Measurements from ENCODE around the gene SH3D21.

Gene SH3D21

DNA sequence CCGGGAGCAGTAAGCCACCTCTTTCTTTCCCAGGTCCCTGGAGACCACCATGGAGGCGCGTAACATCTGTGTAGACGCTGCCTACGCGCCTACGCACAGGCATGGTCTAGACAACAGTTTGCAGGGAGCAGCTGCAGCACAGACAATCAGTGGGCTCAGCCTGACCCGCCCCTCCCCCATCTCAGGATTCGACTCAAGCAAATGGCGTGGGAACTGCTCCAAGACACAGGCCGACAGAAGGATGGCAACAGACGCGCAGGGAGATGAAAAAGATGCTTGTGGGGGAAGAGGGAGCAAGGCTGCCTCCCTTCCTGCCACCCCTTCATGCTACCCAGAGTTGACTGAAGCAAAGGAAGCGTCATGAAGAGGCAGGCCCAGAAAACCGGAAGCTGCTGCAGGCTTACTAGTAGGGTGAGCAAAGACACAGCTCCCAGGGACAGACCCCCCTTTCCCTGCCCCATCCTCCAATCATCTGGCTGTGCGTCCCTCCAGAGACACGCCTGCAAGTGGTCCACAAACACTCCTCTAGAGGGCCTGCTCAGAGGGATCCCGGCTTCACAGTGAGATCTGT is 60.0 kb downstream of the SH3D21 start:
- TF ChIP-seq CTCF (IDR thresholded peaks at IDR 0.05; ENCODE audit: poor library complexity, severe bottlenecking): no peak
- H3K27ac ChIP-seq (ENCODE audit: poor library complexity, severe bottlenecking): no peak overlapping the region
- DNase-seq (ENCODE audit: low spot score): no peak
- H3K4me1 ChIP-seq (ENCODE audit: insufficient read depth, poor library complexity, severe bottlenecking): no peaks in the 10 kb centered on the region
- H3K27me3 ChIP-seq (ENCODE audit: insufficient read depth, poor library complexity, severe bottlenecking): no peaks in the 10 kb centered on the region
- H3K9me3 ChIP-seq (ENCODE audit: severe bottlenecking): no peaks in the 10 kb centered on the region
- ATAC-seq (ENCODE audit: low read depth): no peak
- H3K4me3 ChIP-seq (ENCODE audit: severe bottlenecking): no peak overlapping the region
- peaks cover 42% of the 10 kb centered on the region for H3K36me3 ChIP-seq (ENCODE audit: low read depth)

DNA sequence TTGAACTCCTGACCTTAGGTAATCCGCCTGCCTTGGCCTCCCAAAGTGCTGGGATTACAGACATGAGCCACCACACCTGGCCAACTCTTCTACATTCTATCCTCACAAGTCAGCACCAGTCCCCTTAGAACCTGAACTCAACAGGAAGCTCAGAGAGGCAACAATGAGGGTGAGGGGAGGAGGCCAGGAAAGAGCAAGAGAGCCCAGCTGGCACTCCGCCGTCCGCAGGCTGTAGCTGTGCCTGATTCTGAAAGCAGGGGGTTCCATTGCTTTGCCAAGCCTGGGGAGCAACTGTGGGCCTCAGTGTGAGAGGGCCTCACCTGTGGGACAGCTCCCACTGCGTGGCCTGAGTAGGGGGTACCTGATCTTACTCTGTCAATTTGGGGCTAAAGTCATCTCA is 60.9 kb downstream of the SH3D21 start:
- DNase-seq (ENCODE audit: low spot score) (no peak), ATAC-seq (ENCODE audit: low read depth) (no peak)
- Histone ChIP-seq H3K9me3 (ENCODE audit: severe bottlenecking) (no peaks in the 10 kb centered on the region), H3K36me3 (ENCODE audit: low read depth) (peaks cover 36% of the 10 kb centered on the region), H3K27me3 (ENCODE audit: insufficient read depth, poor library complexity, severe bottlenecking) (no peaks in the 10 kb centered on the region), H3K27ac (ENCODE audit: poor library complexity, severe bottlenecking) (no peak overlapping the region), H3K4me3 (ENCODE audit: severe bottlenecking) (no peak overlapping the region), H3K4me1 (ENCODE audit: insufficient read depth, poor library complexity, severe bottlenecking) (no peaks in the 10 kb centered on the region)
- TF ChIP-seq CTCF (IDR thresholded peaks at IDR 0.05; ENCODE audit: poor library complexity, severe bottlenecking): no peak

DNA sequence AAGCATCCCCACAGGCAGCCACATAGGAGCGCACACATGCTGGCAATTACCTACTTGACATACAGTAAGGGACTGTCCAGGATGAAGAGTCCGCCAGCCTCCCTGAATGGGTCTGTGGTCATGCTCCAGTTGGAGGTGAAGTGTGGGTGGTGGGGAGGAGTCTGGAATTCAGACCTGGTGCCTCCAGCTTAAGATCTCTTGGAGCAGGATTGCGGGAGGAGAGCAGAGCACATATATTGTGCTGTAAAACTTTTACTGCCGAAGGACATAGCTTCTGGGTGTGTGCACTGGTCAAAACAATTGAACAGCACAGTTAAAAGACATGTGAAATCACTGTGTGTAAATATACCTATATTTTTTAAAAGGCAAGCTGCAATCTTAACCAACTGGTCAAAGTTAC is 61.6 kb downstream of the SH3D21 start:
- no peak for DNase-seq (ENCODE audit: low spot score)
- no peak for ATAC-seq (ENCODE audit: low read depth)
- Histone ChIP-seq H3K4me3 (ENCODE audit: severe bottlenecking) (no peak overlapping the region), H3K36me3 (ENCODE audit: low read depth) (peaks cover 33% of the 10 kb centered on the region), H3K4me1 (ENCODE audit: insufficient read depth, poor library complexity, severe bottlenecking) (peaks cover 5% of the 10 kb centered on the region), H3K27me3 (ENCODE audit: insufficient read depth, poor library complexity, severe bottlenecking) (no peaks in the 10 kb centered on the region), H3K9me3 (ENCODE audit: severe bottlenecking) (no peaks in the 10 kb centered on the region), H3K27ac (ENCODE audit: poor library complexity, severe bottlenecking) (no peak overlapping the region)
- no peak for TF ChIP-seq CTCF (IDR thresholded peaks at IDR 0.05; ENCODE audit: poor library complexity, severe bottlenecking)

GRCh38 chr1:36369061-36369861 is 63.1 kb downstream of the SH3D21 start:
- H3K4me1 ChIP-seq (ENCODE audit: insufficient read depth, poor library complexity, severe bottlenecking): peaks cover 19% of the 10 kb centered on the region
- peaks cover 30% of the 10 kb centered on the region for H3K36me3 ChIP-seq (ENCODE audit: low read depth)
- TF ChIP-seq CTCF (IDR thresholded peaks at IDR 0.05; ENCODE audit: poor library complexity, severe bottlenecking): peak; percentile 92
- no peak overlapping the region for H3K4me3 ChIP-seq (ENCODE audit: severe bottlenecking)
- no peak overlapping the region for H3K27ac ChIP-seq (ENCODE audit: poor library complexity, severe bottlenecking)
- H3K27me3 ChIP-seq (ENCODE audit: insufficient read depth, poor library complexity, severe bottlenecking): no peaks in the 10 kb centered on the region
- no peaks in the 10 kb centered on the region for H3K9me3 ChIP-seq (ENCODE audit: severe bottlenecking)
- DNase-seq (ENCODE audit: low spot score): no peak
- peak; percentile 32 for ATAC-seq (ENCODE audit: low read depth)

All from RWPE2 (cell line).